ENCODE data around the gene KCNQ1.

The KCNQ1 gene

DNA sequence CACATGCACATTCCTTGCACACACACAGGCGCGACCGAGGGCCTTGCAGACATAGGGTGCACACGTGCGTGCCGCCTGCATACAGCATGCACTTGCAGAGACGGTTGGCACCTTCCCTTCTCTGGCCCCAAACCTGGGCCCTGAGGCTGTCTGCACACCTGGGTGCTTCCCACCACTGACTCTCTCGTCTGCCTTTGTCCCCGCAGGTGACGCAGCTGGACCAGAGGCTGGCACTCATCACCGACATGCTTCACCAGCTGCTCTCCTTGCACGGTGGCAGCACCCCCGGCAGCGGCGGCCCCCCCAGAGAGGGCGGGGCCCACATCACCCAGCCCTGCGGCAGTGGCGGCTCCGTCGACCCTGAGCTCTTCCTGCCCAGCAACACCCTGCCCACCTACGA, 402.8 kb downstream of the KCNQ1 start:
- DNase-seq = no peak

DNA sequence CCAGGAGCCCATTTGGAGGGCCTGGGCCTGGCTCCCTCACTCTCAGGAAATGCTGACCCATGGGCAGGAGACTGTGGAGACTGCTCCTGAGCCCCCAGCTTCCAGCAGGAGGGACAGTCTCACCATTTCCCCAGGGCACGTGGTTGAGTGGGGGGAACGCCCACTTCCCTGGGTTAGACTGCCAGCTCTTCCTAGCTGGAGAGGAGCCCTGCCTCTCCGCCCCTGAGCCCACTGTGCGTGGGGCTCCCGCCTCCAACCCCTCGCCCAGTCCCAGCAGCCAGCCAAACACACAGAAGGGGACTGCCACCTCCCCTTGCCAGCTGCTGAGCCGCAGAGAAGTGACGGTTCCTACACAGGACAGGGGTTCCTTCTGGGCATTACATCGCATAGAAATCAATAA, 403.7 kb downstream of the KCNQ1 start:
- no peak for DNase-seq

GRCh38 chr11:2849994-2850770, 405.4 kb downstream of the KCNQ1 start:
- no peak for DNase-seq

DNA sequence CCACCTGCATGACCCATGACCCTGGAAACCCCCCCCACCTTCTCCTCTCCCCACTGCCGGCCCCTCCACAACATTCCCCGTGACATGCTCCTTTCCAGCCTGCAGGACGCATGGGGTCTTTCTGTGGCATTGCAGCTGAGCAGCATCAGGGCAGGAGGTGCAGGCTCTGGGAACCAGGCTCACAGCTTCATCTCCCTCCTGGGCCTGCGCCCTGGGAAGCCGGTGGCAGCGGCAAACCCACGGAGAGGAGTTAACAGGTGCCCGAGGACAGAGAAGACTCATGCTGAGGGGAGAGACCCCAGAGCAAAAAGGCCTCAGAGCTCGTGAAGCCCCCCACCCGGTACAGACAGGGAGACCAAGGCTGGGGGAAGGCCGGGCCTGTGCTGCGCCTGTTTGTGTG, 408.6 kb downstream of the KCNQ1 start:
- no peak for DNase-seq

DNA sequence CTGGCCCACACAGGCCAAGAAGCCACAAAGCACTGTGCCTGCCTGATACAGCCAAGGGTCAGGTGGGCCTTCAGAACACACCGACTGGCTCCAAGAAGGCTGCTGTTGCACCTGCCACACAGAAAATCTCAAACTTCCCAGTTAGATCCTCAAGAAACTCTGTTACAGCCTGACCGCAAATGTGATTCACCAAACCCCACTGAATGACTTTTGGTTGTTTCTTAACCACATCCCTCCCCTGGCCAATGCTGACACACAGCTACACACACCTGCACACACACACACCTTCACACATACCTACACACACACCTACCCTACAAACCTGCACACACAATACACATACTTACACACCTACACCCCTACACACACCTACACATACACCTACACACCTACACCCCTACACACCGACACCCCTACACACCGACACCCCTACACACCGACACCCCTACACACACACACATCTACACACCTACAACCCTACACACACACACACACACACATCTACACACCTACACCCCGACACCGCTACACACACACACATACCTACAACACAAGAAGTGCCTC, 409.3 kb downstream of the KCNQ1 start:
- no peak for DNase-seq

DNA sequence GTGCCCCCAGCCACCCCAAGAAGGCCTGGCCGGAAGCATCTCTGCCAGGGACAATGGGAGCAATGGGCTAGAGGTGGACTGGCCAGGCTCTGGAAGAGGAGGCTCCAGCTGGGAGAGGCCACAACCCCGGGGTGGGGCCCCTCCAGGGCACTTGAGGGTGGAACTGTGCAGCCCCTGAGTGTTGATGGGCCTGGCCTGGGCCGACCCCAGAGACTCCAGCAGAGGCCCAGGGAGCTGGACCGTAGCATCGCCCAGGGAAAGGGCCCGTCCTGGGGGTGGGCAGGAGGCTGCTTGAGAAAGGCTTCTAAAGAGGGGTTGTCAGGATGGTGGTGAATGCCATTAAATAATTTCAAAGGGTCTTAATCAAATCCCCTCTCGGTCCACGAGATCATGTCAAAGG, 410.4 kb downstream of the KCNQ1 start:
- no peak for DNase-seq

DNA sequence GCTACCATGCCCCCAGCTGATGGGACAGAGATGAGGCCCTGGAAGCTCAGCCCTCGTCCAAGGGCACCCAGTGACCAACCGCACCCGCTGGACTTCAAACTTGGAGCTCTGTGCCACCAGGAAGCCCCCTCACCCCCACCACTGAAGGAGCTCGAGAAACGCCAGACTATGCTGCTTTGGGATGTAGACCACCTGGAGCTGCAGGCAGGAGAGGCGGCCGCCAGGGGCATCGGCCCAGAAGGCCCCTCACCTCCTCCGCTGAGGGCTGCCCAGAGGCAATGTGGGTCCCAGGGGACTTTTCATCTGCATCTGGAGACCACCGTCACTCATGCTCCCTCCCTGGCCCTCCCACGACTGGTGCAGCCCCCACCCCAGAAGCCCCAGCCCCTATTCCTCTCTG, 412.5 kb downstream of the KCNQ1 start:
- DNase-seq = no peak

- no peak for DNase-seq
Measured at GRCh38 chr11:2857918-2858317, 413.1 kb downstream of the KCNQ1 start.

DNA sequence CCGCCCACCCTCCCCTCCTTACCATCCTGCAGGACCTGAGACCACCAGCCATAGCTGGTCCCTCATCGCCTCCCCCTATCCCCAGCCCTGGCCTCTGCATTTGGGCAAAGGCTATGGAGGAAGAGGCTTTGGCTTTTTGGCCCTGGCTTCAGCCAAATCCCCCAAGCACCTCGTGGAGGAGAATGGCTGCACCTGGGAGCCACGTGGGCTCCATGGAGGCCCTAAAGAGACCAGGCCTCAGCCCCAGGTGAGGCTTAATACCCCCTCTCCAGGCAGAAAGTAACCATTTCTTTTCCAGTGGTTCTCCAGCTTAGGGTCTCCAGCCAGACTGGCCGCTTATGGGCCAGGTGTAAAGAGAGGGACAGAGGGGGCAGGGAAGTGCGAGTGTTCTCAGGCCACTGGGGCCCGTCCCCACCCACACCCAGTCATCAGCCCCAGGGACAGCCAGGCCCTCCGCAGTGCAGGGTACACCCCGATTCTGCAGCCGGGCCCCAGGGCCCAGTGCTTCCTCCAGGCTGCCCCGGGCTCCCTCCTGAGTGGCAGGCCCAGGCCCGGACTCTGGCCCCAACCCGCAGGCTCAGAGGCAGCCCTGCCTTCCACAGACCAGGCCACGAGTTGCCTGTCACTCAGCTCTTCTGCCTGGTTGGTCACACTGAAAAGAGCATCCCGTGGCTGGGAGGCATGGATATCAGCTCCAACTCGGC, 414.3 kb downstream of the KCNQ1 start:
- no peak for DNase-seq

GRCh38 chr11:2859699-2860037, 414.9 kb downstream of the KCNQ1 start:
- no peak for DNase-seq

GRCh38 chr11:2860636-2861035, 415.8 kb downstream of the KCNQ1 start:
- no peak for DNase-seq

DNA sequence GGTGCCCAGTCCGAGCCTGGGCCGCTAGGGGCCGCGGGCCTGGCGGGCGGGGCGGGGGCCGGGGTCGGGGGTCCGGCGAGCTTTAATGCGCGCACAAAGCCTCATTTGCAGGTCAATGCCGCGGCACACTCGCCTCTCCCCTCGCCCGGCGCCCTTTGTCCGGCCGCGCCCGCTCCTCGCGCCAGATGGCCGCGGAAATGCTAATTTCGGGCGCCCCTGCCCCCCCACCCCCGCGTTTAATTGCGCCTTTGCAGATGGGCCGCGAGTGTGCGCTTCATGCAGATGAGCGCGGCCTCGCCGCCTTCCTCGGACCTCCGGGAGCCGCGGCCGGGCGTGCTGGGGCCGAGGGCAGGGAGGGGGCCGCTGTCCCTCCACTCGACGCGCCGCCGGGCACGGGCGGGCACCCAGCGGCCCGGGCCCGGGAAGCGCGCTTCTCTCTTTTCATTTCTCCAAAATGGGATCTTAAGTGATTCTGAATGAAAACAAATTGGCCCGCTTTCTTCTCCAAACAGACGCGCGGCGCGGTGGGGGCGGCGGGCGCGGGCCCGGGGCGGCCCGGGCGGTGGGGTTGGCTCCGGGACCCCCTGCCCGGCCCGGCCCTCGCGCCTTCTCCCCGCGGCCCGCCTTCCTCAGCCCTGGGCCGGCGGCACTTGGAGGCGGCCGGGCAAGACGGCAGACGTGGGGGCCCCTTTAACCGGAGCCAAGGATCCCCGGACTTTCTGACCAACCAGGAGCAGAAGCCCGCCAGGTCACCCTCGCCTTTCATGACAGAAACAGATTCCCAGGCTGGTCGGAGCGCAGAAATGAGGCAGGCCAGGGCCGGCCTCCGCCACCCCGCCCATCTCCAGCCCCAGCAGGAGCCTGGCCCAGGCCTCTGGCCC, 417.8 kb downstream of the KCNQ1 start:
- no peak for DNase-seq

DNA sequence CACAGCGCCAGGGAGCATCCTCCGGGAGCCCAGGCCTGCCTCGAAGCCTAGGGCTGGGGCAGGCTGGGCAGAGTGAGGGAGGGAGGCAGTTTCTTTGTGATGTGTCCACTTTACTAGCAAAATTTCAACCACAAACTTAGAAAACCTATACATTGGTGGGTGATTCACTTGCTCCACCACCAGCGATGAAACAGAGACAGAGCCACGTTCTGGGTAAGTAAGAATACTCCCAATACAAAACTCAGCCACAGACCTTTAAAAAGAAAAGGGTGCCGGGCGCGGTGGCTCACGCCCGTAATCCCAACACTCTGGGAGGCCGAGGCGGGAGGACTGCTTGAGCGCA, 418.4 kb downstream of the KCNQ1 start:
- DNase-seq = no peak

- no peak for DNase-seq
Measured at GRCh38 chr11:2864901-2865300, 420.1 kb downstream of the KCNQ1 start.

- no peak for DNase-seq
Measured at GRCh38 chr11:2865922-2866577, 421.2 kb downstream of the KCNQ1 start.

DNA sequence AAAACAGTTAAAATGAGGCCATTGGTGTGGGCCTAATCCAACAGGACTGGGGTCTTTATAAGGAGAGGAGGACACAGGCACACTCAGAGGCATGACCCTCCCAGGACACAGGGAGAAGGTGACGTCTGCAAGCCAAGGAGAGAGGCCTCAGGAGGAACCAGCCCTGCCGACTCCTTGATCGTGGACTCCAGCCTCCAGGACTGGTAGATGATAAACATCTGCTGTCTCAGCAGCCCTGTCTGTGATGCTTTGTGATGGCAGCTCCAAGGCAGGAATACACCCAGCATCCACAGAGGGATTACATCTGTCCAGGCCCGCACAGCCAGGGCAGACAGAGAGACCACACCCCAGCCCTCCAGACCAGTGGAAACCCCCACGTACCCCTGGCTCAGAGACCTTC, 422.3 kb downstream of the KCNQ1 start:
- no peak for DNase-seq

GRCh38 chr11:2867722-2868505, 423.1 kb downstream of the KCNQ1 start:
- DNase-seq = no peak

- DNase-seq = no peak
Measured at GRCh38 chr11:2868506-2869133, 423.8 kb downstream of the KCNQ1 start.

- no peak for DNase-seq
Measured at GRCh38 chr11:2869134-2869526, 424.3 kb downstream of the KCNQ1 start.

DNA sequence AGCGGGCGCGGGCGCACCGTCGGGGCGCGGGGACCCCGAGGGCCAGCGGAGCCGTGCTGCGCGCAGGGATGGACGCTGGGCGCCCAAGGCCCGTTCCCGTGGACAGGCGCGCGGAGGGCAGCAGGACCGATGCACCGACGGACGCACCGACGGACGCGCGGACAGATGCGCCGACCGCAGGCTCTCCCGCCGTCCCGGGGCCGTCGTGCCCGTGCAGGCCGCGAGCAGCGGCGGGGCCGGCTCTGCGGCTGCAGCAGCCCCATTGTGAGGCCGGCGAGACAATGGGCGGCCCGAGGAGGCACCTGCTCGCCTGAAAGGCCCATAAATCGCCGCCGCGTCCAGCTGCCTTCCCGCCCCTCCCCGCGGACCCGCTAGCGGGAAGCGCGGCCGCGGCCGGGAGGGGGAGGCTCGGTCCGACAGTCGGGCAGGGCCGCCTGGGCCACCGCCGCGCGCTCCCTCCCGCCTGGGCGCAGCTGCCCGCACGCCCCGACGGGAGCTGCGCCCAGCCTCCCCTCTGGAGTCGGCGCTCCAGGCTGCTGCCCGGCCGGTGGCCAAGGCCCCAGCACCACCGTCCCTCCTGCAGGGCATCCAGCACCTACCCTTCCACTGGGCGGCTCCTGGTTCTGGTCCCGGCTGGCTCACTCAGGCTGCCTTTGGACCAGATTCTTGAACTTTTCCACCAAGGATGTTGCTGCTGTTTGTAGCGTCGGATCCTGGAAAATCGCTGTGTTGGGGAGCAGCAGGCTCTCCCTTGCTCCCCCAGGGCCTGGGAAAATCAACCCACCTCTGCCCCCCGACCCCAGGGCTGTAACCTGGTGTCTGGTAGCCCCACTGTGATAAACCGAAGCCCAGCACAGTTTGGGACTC, 425.0 kb downstream of the KCNQ1 start:
- DNase-seq = no peak

GRCh38 chr11:2870460-2870859, 425.7 kb downstream of the KCNQ1 start:
- no peak for DNase-seq

Measured in right hindlimb (tissue), 1 donor.